ENCODE measurements around the gene SVOP.

DNA sequence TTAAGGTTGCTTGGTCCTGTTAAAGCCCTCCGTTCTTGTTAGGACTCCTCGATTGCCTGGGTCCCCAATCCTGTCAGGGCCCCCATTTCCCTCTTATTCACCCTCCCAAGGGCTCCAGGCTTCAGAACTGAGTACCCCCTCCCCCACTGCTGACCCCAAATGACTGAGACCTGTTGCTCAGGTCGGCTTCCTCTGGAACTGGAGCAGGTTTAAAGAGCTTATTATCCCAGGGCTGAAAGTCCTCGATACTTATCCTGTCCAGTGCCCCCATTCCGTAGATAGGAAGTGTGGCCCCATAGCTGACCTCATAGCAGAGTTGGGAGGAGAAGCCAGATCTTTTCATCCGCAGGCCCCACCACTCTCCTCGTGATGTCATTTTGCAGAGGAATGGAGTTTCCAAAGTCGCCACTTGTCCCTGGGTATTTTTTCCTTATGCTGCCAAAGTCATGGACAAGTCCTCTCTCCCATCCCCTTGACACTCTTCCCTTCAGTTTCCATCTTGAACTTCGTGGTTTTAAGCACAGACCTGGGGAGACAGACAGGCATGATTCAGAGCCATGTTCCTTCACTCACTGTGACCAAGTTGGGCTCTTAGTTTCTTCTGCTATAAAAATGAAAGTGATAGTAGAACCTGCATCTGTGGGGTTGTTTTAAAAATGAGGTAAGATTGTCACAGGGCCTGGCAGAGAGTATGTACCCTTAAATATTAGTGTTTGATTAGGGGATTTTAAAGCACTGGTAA lies 32.7 kb upstream of the SVOP start:
- TF ChIP-seq, protein P1, sequence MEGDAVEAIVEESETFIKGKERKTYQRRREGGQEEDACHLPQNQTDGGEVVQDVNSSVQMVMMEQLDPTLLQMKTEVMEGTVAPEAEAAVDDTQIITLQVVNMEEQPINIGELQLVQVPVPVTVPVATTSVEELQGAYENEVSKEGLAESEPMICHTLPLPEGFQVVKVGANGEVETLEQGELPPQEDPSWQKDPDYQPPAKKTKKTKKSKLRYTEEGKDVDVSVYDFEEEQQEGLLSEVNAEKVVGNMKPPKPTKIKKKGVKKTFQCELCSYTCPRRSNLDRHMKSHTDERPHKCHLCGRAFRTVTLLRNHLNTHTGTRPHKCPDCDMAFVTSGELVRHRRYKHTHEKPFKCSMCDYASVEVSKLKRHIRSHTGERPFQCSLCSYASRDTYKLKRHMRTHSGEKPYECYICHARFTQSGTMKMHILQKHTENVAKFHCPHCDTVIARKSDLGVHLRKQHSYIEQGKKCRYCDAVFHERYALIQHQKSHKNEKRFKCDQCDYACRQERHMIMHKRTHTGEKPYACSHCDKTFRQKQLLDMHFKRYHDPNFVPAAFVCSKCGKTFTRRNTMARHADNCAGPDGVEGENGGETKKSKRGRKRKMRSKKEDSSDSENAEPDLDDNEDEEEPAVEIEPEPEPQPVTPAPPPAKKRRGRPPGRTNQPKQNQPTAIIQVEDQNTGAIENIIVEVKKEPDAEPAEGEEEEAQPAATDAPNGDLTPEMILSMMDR (IDR thresholded peaks at IDR 0.05; ENCODE audit: low read depth, low read length, missing input control), result no peak
- TF ChIP-seq GABPA (IDR thresholded peaks at IDR 0.05 in 1 of 2, conservative IDR thresholded peaks at IDR 0.05 in 1 of 2), result no peak
